ENCODE data around the gene LARGE1.

Gene LARGE1

DNA sequence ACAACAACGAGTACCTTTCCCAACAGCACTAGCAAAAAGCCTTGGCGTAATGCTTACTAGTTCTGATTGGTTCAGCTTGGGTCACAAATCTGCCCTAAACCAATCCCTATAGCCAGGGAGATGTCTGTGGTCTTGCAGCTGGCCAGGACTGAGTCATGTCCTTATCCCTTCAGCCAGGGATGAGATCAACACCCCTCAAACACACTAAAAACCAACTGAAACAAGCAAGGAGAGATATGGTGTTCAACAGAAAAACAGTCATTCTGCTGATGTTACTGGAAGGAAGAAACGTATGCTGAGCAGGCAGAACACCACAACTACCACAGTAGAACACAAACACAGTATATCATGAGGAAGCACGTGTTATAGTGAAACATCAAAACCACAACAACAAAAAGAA is 375.6 kb downstream of the LARGE1 start:
- no peak for DNase-seq (ENCODE audit: extremely low read depth, low read depth)
- TF ChIP-seq, protein P1, sequence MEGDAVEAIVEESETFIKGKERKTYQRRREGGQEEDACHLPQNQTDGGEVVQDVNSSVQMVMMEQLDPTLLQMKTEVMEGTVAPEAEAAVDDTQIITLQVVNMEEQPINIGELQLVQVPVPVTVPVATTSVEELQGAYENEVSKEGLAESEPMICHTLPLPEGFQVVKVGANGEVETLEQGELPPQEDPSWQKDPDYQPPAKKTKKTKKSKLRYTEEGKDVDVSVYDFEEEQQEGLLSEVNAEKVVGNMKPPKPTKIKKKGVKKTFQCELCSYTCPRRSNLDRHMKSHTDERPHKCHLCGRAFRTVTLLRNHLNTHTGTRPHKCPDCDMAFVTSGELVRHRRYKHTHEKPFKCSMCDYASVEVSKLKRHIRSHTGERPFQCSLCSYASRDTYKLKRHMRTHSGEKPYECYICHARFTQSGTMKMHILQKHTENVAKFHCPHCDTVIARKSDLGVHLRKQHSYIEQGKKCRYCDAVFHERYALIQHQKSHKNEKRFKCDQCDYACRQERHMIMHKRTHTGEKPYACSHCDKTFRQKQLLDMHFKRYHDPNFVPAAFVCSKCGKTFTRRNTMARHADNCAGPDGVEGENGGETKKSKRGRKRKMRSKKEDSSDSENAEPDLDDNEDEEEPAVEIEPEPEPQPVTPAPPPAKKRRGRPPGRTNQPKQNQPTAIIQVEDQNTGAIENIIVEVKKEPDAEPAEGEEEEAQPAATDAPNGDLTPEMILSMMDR (IDR thresholded peaks at IDR 0.05; ENCODE audit: low read depth, low read length) = no peak

DNA sequence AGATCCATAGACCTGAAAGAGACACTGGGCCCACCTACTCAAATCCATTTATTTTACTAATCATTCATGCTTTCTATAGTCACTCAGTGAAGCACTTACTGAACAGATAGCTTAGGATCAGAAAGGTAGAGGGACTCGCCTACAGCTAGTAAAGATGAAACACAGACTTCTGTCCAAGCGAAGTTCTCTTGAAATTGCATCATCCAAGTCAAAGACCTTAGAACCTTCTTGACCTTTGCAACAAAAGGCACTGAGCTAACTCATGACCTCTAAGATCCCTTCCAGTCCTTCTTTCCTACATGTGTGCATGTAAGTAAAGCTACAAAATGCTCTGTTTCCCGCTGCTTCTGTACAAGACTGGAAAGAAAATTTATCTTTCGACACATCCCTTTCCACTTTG is 377.6 kb downstream of the LARGE1 start:
- no peak for DNase-seq (ENCODE audit: extremely low read depth, low read depth)
- TF ChIP-seq, protein P1 (IDR thresholded peaks at IDR 0.05; ENCODE audit: low read depth, low read length) = no peak

DNA sequence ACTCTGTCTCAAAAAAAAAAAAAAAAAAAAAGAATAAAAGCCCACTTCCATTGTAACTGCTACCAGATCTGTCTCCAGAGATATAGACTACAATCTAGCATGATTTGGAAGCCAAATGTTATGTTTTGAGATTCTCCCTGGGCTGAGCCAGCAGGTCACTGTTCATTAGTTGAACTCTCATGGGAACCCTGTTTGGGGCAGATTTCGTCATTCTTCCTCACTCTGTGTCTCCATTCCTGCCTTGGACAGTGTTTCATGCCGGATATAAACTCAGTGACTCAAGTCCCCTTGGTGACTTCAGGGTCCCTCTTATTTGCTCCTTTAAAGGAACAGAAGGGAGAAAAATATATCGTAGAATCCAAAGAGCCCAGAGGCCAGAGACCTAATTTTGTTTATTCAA is 378.1 kb downstream of the LARGE1 start:
- no peak for DNase-seq (ENCODE audit: extremely low read depth, low read depth)
- TF ChIP-seq, protein P1 (IDR thresholded peaks at IDR 0.05; ENCODE audit: low read depth, low read length) = no peak

DNA sequence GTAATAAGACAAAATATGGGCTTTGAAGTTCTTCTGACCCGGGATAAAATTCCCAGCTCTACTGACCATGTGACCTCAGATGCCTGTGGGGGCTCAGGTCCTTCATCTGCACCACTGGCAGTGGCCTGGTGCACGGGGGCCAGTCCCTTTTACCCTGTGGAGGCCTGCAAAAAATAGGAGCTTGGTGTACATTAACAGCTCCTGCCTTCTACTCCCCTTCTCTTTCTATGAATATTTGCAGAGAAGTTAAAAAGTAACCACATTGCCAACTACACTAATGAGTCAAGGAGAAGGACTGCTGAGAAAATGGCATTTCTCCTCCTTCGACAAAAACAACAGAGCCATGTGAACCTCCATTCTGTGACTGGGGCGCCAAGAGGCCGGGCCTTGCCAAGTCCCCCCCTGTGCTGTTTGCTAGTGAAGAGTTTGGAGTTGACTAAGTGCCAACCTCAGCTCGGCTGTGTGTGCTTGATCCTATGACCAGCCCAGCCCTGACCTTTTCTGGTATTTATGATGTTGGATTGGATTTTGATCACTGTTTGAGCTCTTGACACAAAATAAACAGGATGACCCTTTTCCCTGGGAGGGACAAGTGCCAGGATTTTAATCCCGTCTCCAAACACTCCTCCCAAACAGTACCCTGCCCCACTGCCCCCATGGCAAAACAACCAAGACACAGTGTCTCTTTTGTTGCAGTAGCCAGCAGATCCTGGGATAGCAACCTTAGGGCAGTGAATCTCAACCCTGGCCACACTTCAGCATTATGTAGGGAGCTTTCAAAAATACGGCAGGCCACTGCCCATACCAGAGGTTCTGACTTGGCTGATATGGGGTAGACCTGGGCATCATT is 380.1 kb downstream of the LARGE1 start:
- no peak for DNase-seq (ENCODE audit: extremely low read depth, low read depth)
- TF ChIP-seq, protein P1 (IDR thresholded peaks at IDR 0.05; ENCODE audit: low read depth, low read length) = no peak

DNA sequence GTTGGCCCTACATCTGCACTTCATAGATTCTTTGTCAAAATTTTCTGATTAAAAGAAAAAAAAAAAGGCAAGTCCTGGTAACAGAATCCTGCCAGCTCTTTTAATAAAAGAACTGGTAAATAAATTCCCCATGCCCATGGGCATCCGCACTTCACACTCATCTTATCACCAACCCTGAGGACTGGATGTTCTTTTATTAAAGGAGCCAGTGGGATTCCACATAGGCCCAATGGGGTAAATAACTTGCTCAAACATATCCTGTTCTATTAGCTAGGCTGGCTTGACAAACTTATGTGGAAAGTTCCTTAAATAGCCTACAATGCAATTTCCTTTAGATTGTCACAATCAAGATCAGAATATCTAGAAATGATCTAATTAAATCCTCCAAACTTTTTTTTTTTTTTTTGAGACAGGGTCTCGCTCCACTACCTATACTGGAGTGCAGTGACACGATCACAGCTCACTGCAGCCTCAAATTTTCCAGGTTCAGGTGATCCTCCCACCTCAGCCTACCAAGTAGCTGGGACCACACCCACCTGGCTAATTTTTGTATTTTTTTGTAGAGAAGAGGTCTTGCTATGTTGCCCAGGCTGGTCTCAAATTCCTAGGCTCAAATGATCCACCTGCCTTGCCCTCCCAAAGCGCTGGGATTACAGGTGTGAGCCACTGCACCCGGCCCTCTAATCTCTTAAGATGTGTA is 380.9 kb downstream of the LARGE1 start:
- no peak for DNase-seq (ENCODE audit: extremely low read depth, low read depth)
- TF ChIP-seq, protein P1 (IDR thresholded peaks at IDR 0.05; ENCODE audit: low read depth, low read length) = no peak

DNA sequence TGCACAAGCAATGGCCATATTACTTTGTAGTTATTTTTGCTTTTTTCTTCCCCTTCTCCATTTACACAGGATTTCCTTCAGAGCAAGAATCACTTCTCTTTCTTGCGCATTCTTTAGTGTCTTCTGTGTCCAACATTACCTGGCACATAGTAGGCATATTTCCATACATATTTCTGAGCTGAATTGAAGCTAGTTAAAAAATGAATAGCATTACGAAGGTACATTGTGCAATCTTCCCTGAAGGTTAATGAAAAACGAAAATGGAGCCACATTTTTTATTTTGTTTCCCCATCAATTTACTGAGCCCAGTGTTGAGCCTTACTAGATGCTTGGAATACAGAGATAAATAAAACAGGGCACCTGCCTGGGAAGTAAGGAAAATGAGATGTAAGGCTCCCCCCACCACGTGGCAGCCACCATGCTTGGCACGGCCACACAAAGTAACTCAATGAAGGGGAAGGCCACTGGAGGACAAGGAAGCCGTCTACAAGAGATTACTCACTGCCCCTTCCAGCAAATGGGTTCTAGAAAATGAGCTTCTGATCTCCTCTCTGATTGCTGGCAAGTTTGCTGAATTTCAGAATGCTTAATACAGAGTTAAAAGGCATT is 381.9 kb downstream of the LARGE1 start:
- DNase-seq (ENCODE audit: extremely low read depth, low read depth) = no peak
- TF ChIP-seq, protein P1 (IDR thresholded peaks at IDR 0.05; ENCODE audit: low read depth, low read length) = no peak

DNA sequence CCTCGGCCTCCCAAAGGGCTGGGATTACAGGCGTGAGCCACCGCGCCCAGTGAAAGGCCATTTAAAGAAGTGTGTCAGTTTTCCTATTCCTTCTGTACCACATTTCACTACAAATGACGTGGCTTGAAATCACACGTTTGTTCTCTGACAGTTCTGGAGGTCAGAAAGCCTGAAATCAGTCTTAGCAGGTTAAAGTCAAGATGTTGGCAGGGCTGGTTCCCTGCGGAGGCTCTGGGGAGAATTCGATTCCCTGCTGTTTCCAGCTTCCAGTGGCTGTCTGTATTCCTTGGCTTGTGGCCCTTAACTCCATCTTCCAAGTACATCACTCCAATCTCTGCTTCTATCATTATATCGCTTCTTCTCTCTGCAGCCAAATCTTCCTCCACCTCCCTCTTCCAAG is 383.2 kb downstream of the LARGE1 start:
- no peak for DNase-seq (ENCODE audit: extremely low read depth, low read depth)
- TF ChIP-seq, protein P1 (IDR thresholded peaks at IDR 0.05; ENCODE audit: low read depth, low read length) = no peak

Data from AG09319 (cell line).